Ovary (tissue), 9 donors: Measurements from ENCODE around the gene ATP8B4. TPM values are rescaled to one million over a fixed set of nuclear protein-coding genes. Genes with fewer than 3 reads are reported as not detected.
A peak's percentile ranks its signal among the peaks of the same experiment; 100 is the strongest.

Experiments
- DNase-seq, 5 donors: peaks; one replicate each; pipeline ENCODE4 v3.0.0-alpha.2; 2019 to 2020
- H3K27ac ChIP-seq, 2 donors: fragments of 200-600 bp; one replicate each; pipeline versions ENCODE4 v1.5.1 to v1.8.0; 2019 to 2022
- H3K27me3 ChIP-seq: fragments of 200-600 bp; one replicate; pipeline ENCODE4 v1.8.0; 2022
- H3K36me3 ChIP-seq: fragments of 200-600 bp; sonication (generic); one replicate; pipeline ENCODE4 v1.5.1; 2019
- H3K4me1 ChIP-seq: one replicate; pipeline ENCODE4 v1.8.1; 2013; ENCODE audit warnings: mild to moderate bottlenecking, moderate library complexity; ENCODE audit not compliant: insufficient read depth
- H3K4me3 ChIP-seq: fragments of 200-600 bp; sonication (generic); one replicate; pipeline ENCODE4 v1.5.1; 2017
- H3K9me3 ChIP-seq, 2 donors: fragments of 200-600 bp in 1 of 2; sonication (generic) in 1 of 2; one replicate each; pipeline versions ENCODE4 v1.5.1 to v1.8.1; 2013 to 2019; ENCODE audit warnings: mild to moderate bottlenecking in 1 of 2, moderate library complexity in 1 of 2
- CTCF ChIP-seq, 3 donors: fragments of 450-650 bp in 2 of 3; fragments of 200-600 bp in 1 of 3; IDR thresholded peaks; one replicate each; pipeline versions ENCODE4 v1.5.1 to v1.8.0; 2016 to 2022; ENCODE audit warnings: antibody characterized with exemption in 3 of 3, mild to moderate bottlenecking in 1 of 3
- EP300 ChIP-seq: sonication (generic); formaldehyde crosslinking; IDR thresholded peaks from one replicate; pipeline ENCODE4 v1.6.1; 2017; ENCODE audit warnings: antibody characterized with exemption
- POLR2A ChIP-seq: fragments of 450-650 bp; IDR thresholded peaks from one replicate; pipeline ENCODE4 v1.6.1; 2017; ENCODE audit warnings: antibody characterized with exemption, mild to moderate bottlenecking, moderate library complexity
- WGBS, 3 donors: extraction: QIAGEN DNeasy Blood & Tissue Kit in 1 of 3; methylation state at CpG; one replicate each; pipeline versions ENCODE4 v1.1.5 to v1.1.7; 2013 to 2017; 5-methylcytosine and 5-hydroxymethylcytosine counted together
- intact Hi-C, 4 donors: fragments of 100-400 bp; cut with DNase I; formaldehyde crosslinking; loops; one replicate each; pipeline versions ENCODE4 v1.11.0 to v1.15.1; 2022 to 2023
- polyA plus RNA-seq, 2 donors: library from polyadenylated mRNA; stranded (reverse); fragments of 200-250 nt in 1 of 2; fragments of 350-450 nt in 1 of 2; fragmentation: Illumina TruSeq in 1 of 2; extraction: RNeasy Lipid Tissue Mini Kit (QIAGEN cat#74804) in 1 of 2; gene quantifications; one replicate each; pipeline ENCODE4 v1.2.3, GENCODE V29; 2013 to 2014
- total RNA-seq, 7 donors: library from RNA; depleted of rRNA in 2 of 7; stranded (reverse); fragments of >200 nt in 2 of 7; fragmentation: NEBNext Ultra II Directional in 3 of 7; extraction: Animal tissue kit (Norgen Biotek cat#: 25700) in 3 of 7; gene quantifications; one replicate each; pipeline versions ENCODE4 v1.1.0 to v1.2.4, GENCODE V29; 2016 to 2023
- donor health status: DM: no; HTN: no; CAD: no; lungs with moderate emphysema.
- donor health status: DM: no; HTN: no; CAD: no.
- donor health status: Bipolar disorder and iron deficiency.
- donor health status: DM: yes; HTN: yes; CAD: no.
- donor health status: DM: no; HTN: no; CAD: no.
- donor health status: DM: yes; HTN: yes; CAD: no.

Gene ATP8B4
- total and polyA plus RNA-seq, 9 donors, result 3.7 to 14.4 (median 7.1) TPM

- DNase-seq, result no peak
- no peaks in the 10 kb centered on the region for H3K36me3 ChIP-seq
- no peak overlapping the region for H3K27ac ChIP-seq
- no peak overlapping the region for H3K4me3 ChIP-seq
- intact Hi-C loops, result loop anchor here in 1 of 4 donors (5.0 kb wide), 1 partner anchor 823 kb away; no protein-coding TSS in a partner anchor
- H3K4me1 ChIP-seq, result peaks cover 2% of the 10 kb centered on the region
- no peaks in the 10 kb centered on the region for H3K9me3 ChIP-seq
- WGBS, 3 donors, result 17 to 29% (median 21%) methylated on average over 1 of the region's 1 CpG
- TF ChIP-seq CTCF (IDR thresholded peaks at IDR 0.05) (no peak), POLR2A (no peak), EP300 (no peak)
- no peaks in the 10 kb centered on the region for H3K27me3 ChIP-seq
Observed at GRCh38 chr15:50055332-50055731, 63.7 kb downstream of the ATP8B4 start.

- Histone ChIP-seq H3K4me3 (no peak overlapping the region), H3K27me3 (no peaks in the 10 kb centered on the region), H3K9me3 (no peaks in the 10 kb centered on the region), H3K27ac (no peak overlapping the region), H3K36me3 (no peaks in the 10 kb centered on the region), H3K4me1 (peaks cover 2% of the 10 kb centered on the region)
- TF ChIP-seq POLR2A (no peak), CTCF (IDR thresholded peaks at IDR 0.05) (no peak), EP300 (no peak)
- DNase-seq, result no peak
- WGBS, 3 donors, result 69 to 77% (median 75%) methylated on average over 3 of the region's 3 CpGs
- intact Hi-C loops, result no loop called here
Observed at GRCh38 chr15:50053055-50053856, 65.8 kb downstream of the ATP8B4 start.

DNA sequence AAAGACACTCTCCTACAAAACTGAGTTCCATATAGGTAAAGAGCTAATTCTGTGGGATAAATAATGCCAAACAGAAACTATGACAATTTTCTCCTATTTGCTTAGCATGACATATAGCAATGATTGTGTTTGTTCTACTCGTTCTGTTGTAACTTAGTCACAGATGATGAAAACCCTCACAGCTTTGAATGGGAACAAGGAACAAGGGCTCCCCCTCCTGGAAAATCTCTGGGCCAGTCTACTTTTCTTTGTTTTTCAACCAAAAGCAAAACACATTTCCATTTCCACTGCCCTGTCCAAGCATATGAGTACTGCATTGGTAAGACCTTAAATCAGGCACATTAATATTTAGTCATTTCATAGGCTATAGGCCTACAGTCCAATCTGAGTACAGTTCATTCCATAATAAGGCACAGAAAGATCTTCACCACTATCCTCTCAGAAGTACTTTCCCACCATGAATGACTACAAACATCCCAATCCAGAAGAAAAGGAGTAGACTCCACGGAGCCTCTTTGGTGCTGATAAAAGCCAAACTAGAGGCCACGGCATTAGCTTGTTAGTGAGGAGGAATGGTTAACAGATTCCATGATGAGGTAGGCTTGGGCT, 67.1 kb downstream of the ATP8B4 start:
- Histone ChIP-seq H3K27ac (no peak overlapping the region), H3K4me1 (no peaks in the 10 kb centered on the region), H3K4me3 (no peak overlapping the region), H3K27me3 (no peaks in the 10 kb centered on the region), H3K36me3 (no peaks in the 10 kb centered on the region), H3K9me3 (no peaks in the 10 kb centered on the region)
- peak; percentile 45 to 76 (median 51) for DNase-seq
- intact Hi-C loops, result no loop called here
- WGBS, 3 donors, result 14 to 42% (median 24%) methylated on average over 3 of the region's 3 CpGs
- TF ChIP-seq EP300 (no peak), POLR2A (no peak), CTCF (IDR thresholded peaks at IDR 0.05) (peak in 2 of 3 donors; percentile 32 to 61)

GRCh38 chr15:50050986-50051743, 67.9 kb downstream of the ATP8B4 start:
- H3K27ac ChIP-seq, result no peak overlapping the region
- intact Hi-C loops, result no loop called here
- DNase-seq, result no peak

More at GRCh38 chr15:50050986-50051743, 67.9 kb downstream of the ATP8B4 start:
- TF ChIP-seq EP300 (no peak), CTCF (IDR thresholded peaks at IDR 0.05) (no peak), POLR2A (no peak)
- no peak overlapping the region for H3K4me3 ChIP-seq
- no peaks in the 10 kb centered on the region for H3K9me3 ChIP-seq
- H3K27me3 ChIP-seq, result no peaks in the 10 kb centered on the region
- no peaks in the 10 kb centered on the region for H3K36me3 ChIP-seq
- 74 to 80% (median 79%) methylated on average over 5 of the region's 5 CpGs for WGBS, 3 donors
- no peaks in the 10 kb centered on the region for H3K4me1 ChIP-seq
